Fibroblast of mammary gland (primary cell): ENCODE results near the gene C1orf115.
A peak's percentile ranks its signal among the peaks of the same experiment; 100 is the strongest.

Experiments used
- DNase-seq: peaks from one replicate; pipeline ENCODE4 v3.0.0-alpha.2; 2010; ENCODE audit warnings: low read depth
- H3K4me3 ChIP-seq: 2 replicates; pipeline ENCODE4 v1.5.1; 2011; ENCODE audit warnings: low read depth, mild to moderate bottlenecking, low read length, moderate library complexity; ENCODE audit not compliant: control insufficient read depth
- TF ChIP-seq, protein P1 (sequence below): conservative IDR thresholded peaks from 2 replicates; pipeline ENCODE4 v1.5.1; 2011; ENCODE audit warnings: low read depth, low read length, inconsistent platforms; ENCODE audit not compliant: control insufficient read depth, insufficient read depth

Gene C1orf115

GRCh38 chr1:220669005-220669404 is 21.2 kb upstream of the C1orf115 start:
- DNase-seq = no peak
- no peak overlapping the region for H3K4me3 ChIP-seq
- TF ChIP-seq, protein P1, sequence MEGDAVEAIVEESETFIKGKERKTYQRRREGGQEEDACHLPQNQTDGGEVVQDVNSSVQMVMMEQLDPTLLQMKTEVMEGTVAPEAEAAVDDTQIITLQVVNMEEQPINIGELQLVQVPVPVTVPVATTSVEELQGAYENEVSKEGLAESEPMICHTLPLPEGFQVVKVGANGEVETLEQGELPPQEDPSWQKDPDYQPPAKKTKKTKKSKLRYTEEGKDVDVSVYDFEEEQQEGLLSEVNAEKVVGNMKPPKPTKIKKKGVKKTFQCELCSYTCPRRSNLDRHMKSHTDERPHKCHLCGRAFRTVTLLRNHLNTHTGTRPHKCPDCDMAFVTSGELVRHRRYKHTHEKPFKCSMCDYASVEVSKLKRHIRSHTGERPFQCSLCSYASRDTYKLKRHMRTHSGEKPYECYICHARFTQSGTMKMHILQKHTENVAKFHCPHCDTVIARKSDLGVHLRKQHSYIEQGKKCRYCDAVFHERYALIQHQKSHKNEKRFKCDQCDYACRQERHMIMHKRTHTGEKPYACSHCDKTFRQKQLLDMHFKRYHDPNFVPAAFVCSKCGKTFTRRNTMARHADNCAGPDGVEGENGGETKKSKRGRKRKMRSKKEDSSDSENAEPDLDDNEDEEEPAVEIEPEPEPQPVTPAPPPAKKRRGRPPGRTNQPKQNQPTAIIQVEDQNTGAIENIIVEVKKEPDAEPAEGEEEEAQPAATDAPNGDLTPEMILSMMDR = no peak

GRCh38 chr1:220670365-220670764 is 19.8 kb upstream of the C1orf115 start:
- TF ChIP-seq, protein P1 = no peak
- no peak overlapping the region for H3K4me3 ChIP-seq
- DNase-seq = no peak

GRCh38 chr1:220673921-220674320 is 16.2 kb upstream of the C1orf115 start:
- H3K4me3 ChIP-seq = no peak overlapping the region
- no peak for DNase-seq
- TF ChIP-seq, protein P1 = no peak

GRCh38 chr1:220677251-220677650 is 12.9 kb upstream of the C1orf115 start:
- DNase-seq = no peak
- H3K4me3 ChIP-seq = no peak overlapping the region
- TF ChIP-seq, protein P1 = no peak

DNA sequence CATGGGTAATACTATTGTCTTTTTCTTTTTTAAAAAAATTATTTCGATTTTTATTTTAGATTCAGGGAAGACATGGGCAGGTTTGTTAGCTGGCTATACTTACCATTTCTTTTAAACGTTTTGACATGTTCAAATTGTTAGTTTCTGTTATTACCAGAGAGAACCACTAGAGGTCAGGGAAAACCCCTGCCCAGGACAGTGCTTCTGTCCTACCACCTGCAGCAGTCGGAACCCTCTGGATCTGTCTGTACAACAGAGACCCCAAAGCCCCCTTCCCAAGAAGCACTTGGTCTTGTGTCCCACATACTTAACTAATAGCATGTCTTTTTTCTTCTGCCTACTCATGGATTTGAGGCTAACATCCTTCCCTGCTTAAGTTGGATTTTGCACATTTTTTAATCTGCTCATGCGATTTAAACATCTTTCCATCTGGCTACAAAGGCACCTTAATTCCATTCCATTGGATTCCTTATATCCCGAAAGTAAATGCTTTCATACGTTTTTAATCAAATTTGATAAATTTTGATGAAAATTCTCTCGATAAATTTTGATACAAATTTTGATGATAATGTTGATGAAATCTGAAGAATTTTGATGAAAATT is 10.0 kb upstream of the C1orf115 start:
- H3K4me3 ChIP-seq = no peak overlapping the region
- peak; percentile 50 for DNase-seq
- TF ChIP-seq, protein P1 = peak; percentile 82

DNA sequence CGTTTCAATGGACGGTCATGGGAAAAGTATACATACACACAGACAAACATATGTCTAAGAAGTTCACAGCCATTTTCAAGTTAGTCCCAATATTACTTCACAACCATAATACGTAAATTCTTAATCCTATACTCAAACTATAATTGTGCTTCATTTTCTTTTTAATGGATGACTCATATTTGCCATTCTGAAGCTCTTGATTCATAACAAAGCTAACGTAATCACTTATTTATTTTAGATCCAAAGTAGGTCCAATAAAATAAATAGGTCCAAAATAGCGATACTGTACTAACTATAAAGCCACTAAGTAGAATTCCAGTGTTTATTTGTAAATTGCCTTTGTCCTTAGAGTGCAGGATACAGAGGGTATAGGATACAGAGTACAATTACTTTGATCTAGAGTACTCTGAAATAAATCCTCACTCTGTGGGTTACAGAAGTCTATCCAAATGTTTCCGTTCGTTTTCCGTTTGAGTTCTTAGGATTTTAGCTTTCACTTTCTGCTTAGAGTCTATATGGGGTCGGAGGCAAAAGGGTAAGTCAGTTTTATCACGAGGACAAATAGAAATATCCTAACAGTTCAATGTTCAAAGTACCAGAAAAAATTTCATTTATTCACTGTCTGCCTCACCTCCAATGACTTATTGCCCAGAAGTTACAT is 8.8 kb upstream of the C1orf115 start:
- H3K4me3 ChIP-seq = no peak overlapping the region
- TF ChIP-seq, protein P1 = no peak
- peak; percentile 17 for DNase-seq
